GM23248 (cell line): ENCODE data around the gene ACOD1.
"Not testable (repeated sequence)": the region's sequence is repeated elsewhere in the genome, so short reads cannot be mapped to it uniquely, and the experiment has no call there.

Experiments
- EZH2 ChIP-seq: fragments of 200-600 bp; sonication (generic); IDR thresholded peaks from 2 replicates; pipeline ENCODE4 v1.6.1; 2018; ENCODE audit warnings: antibody characterized with exemption, mild to moderate bottlenecking; ENCODE audit not compliant: insufficient read depth, poor library complexity, severe bottlenecking
- EZH2phosphoT487 ChIP-seq: fragments of 200-600 bp; sonication (generic); IDR thresholded peaks from 2 replicates; pipeline ENCODE4 v1.6.1; 2018; ENCODE audit warnings: antibody characterized with exemption, moderate library complexity, mild to moderate bottlenecking, low read depth; ENCODE audit not compliant: insufficient read depth

- TF ChIP-seq EZH2, EZH2phosphoT487: not testable (repeated sequence)
Measured at GRCh38 chr13:76917755-76918481, 30.4 kb upstream of the ACOD1 start.
